GM18909 (cell line): ENCODE results near the gene CHIC2.

Source experiments
- ATAC-seq: cut with Tn5 transposase; IDR thresholded peaks from one replicate; pipeline ENCODE4 v1.9.1; 2021; ENCODE audit warnings: mild to moderate bottlenecking; ENCODE audit not compliant: unreplicated experiment, poor library complexity

Gene CHIC2

GRCh38 chr4:53961351-53961750 lies 103.1 kb downstream of the CHIC2 start:
- no peak for ATAC-seq

- ATAC-seq: no peak
These were observed 103.6 kb downstream of the CHIC2 start for GRCh38 chr4:53960843-53961242.
